ENCODE measurements around the gene MOV10L1.

Gene MOV10L1

GRCh38 chr22:50059881-50060262 lies 29.9 kb upstream of the MOV10L1 start:
- no peak for DNase-seq

GRCh38 chr22:50060441-50061140 lies 29.2 kb upstream of the MOV10L1 start:
- DNase-seq = no peak

- DNase-seq = no peak
These were observed 28.5 kb upstream of the MOV10L1 start for GRCh38 chr22:50061141-50061823.

- DNase-seq = no peak
These were observed 27.9 kb upstream of the MOV10L1 start for GRCh38 chr22:50061824-50062355.

GRCh38 chr22:50062509-50063135 lies 27.2 kb upstream of the MOV10L1 start:
- DNase-seq = no peak

- no peak for DNase-seq
These were observed 26.0 kb upstream of the MOV10L1 start for GRCh38 chr22:50063589-50064393.

GRCh38 chr22:50064453-50064852 lies 25.4 kb upstream of the MOV10L1 start:
- no peak for DNase-seq

- DNase-seq = no peak
These were observed 22.6 kb upstream of the MOV10L1 start for GRCh38 chr22:50067244-50067643.

- DNase-seq = no peak
These were observed 21.7 kb upstream of the MOV10L1 start for GRCh38 chr22:50068096-50068495.

GRCh38 chr22:50070366-50070765 lies 19.4 kb upstream of the MOV10L1 start:
- DNase-seq = no peak

GRCh38 chr22:50071432-50072166 lies 18.2 kb upstream of the MOV10L1 start:
- no peak for DNase-seq

GRCh38 chr22:50072167-50072555 lies 17.6 kb upstream of the MOV10L1 start:
- no peak for DNase-seq

- no peak for DNase-seq
These were observed 16.9 kb upstream of the MOV10L1 start for GRCh38 chr22:50072714-50073538.

- DNase-seq = no peak
These were observed 15.8 kb upstream of the MOV10L1 start for GRCh38 chr22:50074056-50074455.

GRCh38 chr22:50074551-50075530 lies 15.0 kb upstream of the MOV10L1 start:
- DNase-seq = peak; percentile 10

- no peak for DNase-seq
These were observed 12.9 kb upstream of the MOV10L1 start for GRCh38 chr22:50076646-50077535.

GRCh38 chr22:50078246-50078645 lies 11.6 kb upstream of the MOV10L1 start:
- DNase-seq = no peak

- DNase-seq = no peak
These were observed 11.0 kb upstream of the MOV10L1 start for GRCh38 chr22:50078761-50079160.

- no peak for DNase-seq
These were observed 9.7 kb upstream of the MOV10L1 start for GRCh38 chr22:50080077-50080465.

Data from NCI-H774 (cell line).